ENCODE results near the gene SLC4A9.

SLC4A9 gene

DNA sequence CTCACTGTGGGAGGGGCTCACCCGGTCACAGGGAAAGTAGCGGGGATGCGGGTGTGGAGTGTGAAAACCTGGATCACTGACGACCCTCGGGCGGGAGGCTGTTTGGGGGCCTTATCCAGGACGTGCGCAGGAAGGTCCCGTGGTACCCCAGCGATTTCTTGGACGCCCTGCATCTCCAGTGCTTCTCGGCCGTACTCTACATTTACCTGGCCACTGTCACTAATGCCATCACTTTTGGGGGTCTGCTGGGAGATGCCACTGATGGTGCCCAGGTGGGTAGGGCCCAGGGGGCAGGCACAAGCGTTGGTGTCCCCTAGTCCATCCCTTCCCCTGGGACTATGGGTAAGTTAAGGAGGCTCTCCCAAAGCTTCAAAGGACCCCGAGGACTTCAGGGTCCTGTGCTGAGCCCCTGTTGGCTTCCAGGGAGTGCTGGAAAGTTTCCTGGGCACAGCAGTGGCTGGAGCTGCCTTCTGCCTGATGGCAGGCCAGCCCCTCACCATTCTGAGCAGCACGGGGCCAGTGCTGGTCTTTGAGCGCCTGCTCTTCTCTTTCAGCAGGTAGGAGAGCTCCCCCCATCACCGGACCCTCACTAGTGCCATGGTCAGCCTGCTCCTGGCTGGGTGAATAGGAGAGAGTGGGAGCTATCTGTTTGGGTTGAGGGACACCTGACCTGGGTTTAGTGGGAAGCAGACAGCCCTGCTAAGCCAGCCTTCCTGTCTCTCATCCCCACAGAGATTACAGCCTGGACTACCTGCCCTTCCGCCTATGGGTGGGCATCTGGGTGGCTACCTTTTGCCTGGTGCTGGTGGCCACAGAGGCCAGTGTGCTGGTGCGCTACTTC is 3.9 kb downstream of the SLC4A9 start:
- DNase-seq, result no peak

DNA sequence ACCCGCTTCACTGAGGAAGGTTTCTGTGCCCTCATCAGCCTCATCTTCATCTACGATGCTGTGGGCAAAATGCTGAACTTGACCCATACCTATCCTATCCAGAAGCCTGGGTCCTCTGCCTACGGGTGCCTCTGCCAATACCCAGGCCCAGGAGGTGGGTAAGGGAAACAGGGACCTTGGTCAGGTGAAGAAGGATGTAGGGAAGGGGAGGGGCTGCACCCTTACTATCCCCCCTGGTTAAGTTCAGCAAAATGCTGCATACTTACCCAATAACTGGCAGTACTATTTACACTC is 4.4 kb downstream of the SLC4A9 start:
- no peak for DNase-seq

DNA sequence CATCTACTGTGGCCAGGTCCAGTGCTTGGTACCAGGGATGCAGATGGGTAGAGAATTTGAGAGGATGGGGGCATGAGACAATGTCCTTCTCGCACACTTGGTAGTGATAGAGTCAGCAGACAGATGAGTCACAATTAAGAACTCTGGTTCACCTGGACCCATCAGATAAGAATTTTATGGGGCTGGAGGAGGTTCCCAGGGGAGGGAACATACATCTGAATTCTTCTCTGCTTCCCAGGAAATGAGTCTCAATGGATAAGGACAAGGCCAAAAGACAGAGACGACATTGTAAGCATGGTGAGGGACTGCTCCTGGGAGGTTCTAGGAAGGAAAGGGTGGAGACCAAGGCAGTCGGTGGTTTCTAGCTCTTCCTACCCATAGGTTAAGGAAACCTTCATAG is 5.3 kb downstream of the SLC4A9 start:
- no peak for DNase-seq

DNA sequence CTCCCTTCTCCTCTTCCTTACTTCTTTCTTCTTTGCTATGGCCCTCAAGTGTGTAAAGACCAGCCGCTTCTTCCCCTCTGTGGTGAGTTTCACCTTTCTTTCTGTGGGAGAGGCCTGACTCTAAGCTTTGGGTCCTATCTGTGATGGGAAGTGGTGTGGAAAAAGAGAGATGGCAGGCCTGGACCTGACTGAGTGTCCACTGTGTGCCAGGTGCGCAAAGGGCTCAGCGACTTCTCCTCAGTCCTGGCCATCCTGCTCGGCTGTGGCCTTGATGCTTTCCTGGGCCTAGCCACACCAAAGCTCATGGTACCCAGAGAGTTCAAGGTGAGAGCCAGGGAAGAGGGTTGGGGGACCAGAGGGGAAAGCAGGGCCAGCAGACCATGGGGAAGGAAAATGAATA is 5.9 kb downstream of the SLC4A9 start:
- DNase-seq, result no peak

DNA sequence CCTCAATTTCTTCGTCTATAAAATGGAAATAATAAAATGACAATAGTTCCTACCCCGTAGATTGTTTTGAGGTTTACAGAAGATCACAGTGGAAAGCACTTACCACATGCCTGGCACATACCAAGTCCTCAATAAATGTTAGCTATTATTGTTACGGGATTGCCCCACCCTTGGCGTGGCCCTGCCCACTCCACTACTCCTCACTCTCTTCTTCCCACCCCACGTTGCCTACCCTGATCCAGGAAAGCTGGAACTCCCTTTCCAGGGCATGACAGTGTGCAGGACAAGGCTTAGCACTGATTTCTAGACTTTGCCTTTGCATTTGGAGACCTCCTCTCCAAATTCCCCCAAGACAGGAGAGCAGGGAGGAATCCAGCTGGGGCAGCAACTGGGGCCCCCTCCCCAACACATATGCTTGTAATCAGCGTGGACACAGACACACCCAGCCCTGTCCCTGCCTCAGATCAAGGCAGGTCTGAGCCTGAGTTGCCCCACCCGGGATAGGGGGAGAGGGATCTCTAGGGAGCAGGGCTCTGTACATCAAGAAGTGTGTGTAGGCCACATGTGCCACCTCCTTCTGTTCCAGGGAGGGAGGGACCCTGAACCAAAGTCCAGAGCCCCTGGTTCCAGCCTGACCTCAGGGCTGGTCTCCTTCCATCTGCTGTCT is 6.7 kb downstream of the SLC4A9 start:
- DNase-seq, result no peak

DNA sequence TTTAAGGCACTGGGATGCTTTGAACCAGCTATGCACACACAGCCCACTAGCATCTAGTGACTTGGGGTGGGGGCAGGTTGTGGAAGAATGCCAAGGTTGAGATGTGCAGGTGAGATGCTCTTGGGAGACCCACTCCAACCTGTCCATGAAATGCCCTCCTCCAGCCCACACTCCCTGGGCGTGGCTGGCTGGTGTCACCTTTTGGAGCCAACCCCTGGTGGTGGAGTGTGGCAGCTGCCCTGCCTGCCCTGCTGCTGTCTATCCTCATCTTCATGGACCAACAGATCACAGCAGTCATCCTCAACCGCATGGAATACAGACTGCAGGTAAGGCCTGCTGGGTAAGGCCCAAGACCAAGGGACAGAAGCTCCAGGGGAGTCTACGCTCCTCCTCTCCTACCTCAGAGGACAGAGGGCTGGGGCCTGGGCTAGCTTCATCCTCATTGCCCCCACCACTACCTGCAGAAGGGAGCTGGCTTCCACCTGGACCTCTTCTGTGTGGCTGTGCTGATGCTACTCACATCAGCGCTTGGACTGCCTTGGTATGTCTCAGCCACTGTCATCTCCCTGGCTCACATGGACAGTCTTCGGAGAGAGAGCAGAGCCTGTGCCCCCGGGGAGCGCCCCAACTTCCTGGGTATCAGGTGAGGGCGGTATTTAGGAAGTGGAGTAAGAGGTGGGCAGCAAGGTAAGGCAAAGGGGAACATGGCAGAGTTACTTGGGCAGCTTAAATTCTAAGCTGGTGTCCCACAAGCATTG is 7.4 kb downstream of the SLC4A9 start:
- DNase-seq, result no peak

DNA sequence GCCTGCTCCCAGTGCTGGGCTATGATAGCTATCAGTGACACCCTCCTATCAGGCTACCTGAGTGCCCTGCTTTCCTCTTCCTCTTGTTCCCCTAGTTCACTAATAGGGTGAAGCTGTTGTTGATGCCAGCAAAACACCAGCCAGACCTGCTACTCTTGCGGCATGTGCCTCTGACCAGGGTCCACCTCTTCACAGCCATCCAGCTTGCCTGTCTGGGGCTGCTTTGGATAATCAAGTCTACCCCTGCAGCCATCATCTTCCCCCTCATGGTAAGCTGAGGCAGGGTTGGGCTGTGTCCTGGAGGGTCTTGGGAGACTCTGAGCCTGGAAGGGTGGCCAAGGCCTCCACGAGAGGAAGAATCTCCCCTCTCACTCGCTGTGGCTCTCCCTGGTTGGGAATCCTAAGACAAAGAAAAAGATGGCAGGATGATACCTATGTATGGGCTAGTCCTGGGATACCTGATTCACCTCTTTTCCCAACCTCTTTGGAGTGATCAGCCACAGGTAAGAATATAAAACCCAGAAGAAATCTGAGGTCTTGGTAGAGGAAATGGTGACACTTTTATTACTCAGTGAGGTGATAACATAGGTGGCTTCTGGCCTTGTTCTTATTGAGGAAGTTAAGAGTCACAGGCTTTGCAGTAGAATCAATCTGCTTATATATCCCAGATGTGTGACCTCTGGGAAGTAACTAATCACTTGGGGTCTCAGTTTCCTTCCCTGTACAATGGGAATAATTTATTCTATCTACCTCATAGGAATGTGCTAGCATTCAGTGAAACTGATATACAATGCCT is 11.6 kb downstream of the SLC4A9 start:
- DNase-seq, result no peak

DNA sequence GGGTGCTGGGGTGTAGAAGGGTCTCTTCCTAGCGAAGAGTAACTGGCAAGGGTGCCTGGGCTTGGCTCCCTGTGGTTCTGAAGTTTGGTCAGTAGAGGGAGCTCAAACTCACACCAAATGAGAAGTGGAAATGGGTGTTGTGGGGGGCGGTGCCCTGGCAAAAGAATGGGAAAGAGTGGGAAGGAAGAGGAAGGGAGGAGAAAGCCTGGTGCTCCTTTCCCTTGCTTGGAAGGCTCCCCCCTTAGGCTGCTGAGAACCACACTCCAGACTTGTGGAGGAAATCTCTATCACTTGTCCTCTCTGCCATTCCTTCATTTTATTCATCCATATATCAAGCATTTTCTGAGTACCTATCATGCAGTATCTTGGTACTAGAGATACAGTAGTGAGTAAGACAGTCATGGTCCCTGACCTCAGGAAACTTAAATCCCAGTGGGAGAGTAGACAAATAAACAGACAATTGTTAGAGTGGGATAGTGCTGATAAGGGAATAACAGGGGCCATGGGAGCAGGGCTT is 13.0 kb downstream of the SLC4A9 start:
- DNase-seq, result peak; percentile 73

DNA sequence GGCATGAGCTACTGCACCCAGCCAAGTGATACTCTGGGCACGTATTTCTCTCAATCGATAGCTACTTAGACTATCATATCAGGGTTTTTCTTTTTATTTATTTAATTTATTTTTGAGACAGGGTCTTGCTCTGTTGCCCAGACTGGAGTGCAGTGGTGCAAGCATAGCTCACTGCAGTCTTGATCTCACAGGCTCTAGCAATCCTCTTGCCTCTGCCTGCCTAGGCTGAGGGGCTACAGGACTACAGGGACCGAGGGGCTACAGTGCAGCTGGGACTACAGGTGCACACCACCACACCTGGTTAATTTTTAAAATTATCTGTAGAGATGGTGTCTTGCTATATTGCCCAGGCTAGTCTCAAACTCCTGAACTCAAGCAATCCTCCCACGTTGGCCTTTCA is 21.4 kb downstream of the SLC4A9 start:
- DNase-seq, result no peak

DNA sequence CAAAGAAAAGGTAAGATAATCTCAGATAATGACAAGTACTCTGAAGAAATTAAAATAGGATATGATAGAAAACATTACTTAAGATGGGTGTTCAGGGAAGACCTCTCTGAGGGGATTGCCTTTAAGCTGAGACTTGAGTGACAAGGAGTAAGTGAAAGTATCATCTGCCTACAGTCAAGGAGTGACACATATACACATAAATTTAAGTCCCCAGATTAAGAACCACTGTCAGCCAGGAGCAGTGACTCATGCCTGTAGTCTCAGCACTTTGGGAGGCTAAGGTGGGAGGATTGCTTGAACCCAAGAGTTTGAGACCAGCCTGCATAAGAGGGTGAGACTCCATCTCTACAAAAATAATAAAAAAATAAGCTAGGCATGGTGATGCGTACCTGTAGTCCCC is 22.0 kb downstream of the SLC4A9 start:
- DNase-seq, result no peak

DNA sequence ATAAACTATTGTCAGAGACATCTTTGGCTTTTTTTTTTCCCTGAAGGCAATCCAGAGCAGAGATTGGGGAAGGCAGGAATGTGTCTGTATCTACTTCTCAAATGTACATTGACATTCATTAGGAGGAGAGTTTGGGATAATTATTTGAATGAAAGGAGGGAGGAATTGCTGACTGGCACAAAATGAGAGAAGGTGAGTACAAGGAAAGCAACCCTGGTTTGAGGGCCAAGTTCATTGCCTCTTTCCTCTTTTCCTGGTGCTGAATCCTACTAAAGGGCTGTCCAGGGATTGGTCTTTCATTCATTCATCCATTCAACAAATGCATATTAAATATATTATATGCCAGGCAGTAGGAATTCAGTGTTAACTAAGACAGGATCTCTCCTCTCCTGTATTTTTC is 22.9 kb downstream of the SLC4A9 start:
- DNase-seq, result no peak

DNA sequence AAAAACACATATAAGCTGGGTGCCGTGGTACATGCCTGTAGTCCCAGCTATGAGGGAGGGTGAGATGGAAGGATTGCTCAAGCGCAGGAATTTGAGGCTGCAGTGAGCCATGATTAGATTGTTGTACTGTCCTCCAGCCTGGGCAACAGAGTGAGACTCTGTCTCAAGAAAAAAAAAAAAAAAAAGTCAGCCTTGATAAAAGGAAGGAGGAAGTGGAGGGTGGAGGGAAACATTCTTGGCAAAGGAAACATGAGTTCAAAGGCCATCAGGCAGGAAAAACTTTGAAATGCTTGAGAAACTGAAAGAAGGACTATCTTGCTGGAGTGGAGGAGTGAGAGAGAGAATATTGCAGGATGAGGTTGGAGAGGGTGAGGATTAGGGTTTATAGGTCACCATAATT is 23.3 kb downstream of the SLC4A9 start:
- DNase-seq, result no peak

DNA sequence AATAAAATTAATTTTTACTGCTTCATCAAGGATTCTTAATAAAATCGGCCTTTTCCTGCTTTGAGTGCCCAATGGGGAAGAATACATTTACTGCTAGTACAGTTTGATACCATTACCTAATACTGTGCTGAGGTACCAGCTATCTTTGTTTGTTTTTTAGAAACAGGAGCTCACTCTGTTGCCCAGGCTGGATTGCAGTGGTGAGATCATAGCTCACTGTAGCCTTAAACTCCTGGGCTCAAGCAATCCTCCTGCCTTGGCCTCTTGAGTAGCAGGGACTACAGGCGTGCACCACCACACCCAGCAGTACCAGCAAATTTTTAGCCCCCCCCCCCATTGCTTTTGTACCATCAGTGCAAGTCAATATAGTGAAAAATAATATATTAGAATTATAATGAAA is 28.1 kb downstream of the SLC4A9 start:
- DNase-seq, result no peak

DNA sequence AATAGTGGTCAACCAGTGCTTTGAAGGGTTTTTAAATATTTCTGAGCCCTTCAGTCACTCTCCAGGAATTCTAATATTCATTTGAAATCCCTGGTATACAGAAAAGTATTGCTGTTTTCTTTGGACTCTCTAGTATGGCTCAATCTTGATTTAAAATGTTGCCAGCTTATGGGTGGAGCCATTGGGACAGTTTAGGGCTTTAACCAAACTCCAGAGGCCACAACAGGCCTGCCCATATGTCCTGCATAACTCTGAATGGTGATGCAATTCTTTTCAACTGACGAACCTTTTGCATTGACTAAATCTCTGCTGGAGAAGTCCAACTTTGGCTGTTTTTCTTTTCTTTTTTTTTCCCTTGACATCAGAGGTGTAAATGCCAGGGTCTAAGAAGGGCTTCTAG is 31.3 kb downstream of the SLC4A9 start:
- no peak for DNase-seq

DNA sequence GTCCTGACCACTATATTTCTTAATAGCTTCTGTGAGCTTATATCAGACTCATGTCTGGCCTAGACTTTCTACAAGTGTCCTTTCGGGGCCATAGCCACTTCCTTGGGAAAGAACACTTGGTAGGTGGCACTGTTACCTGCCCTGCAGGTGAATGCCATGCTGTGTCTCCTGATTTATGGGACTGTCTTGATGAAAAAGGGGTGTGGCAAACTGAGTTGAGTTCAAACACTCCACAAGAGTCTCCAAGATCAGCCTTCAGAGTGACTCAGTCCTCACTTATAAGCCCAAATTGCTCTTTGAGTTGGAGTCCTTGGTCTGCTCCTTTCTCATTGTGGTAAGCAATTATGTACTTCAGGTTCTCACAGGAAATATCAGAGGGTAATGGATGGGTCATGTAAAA is 31.7 kb downstream of the SLC4A9 start:
- DNase-seq, result no peak

DNA sequence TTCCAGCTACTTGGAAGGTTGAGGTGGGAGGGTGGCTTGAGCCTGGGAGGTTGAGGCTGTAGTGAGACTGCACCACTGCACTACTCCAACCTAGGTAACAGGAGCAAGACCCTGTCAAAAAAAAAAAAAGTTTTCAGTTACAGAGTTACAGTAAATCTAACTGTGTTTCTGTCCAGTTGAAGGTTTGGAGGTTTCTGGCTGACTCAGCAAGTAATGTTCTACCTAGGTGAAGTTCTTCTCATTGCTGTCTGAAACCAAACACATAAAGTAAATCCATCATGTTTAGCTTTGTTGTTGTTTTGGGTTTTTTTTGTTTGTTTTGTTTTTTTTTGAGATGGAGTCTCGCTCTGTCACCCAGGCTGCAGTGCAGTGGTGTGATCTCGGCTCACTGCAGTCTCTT is 33.7 kb downstream of the SLC4A9 start:
- DNase-seq, result no peak

DNA sequence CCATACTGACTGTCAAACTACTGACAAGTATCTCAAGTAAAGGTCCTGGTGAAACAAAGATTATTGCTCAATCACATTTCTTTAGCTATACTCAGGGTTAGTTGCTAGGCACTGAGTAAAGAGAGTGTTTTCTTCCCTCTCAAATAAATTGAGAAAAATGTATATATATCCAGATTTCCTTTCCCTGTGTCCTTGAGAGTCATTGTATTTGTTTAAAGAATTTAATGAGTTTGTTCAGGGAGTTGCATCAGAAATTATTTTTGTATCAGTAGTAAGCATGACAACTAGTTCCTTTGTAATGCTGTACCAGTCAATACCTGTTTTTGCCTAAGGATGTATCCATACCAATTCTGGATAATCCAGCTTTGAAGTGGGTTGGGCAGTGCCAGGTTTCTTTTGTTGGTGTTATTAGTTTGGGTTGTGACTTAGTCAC is 38.4 kb downstream of the SLC4A9 start:
- no peak for DNase-seq

DNA sequence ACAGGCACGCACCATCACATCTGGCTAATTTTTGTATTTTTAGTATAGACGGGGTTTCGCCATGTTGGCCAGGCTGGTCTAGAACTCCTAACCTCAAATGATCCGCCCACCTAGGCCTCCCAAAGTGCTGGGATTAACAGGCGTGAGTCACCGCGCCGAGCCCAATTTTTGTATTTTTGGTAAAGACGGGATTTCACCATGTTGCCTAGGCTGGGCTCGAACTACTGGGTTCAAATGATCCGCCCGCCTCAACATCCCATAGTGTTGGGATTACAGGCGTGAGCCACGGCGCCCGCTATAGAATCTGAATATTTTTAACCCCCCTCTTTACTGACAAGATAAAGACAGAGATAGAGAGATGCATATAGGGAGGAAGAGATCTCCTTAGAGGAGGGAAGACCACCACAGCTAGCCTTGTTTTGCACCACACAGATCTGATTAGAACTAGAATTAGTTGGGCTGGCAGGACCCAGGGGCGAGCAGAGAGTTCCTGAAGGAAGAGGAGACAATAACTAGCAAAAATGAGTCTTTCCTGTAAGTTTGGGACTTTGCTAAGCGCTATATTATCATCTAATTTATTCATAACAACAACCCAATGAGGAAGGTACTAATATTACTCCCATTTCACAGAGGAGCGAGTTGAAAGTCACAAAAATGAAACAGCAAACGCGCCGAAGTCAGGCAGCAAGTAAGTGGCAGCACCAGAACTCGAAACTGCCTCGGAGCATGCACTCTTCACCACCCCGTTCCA is 40.2 kb downstream of the SLC4A9 start:
- DNase-seq, result peak; percentile 61

DNA sequence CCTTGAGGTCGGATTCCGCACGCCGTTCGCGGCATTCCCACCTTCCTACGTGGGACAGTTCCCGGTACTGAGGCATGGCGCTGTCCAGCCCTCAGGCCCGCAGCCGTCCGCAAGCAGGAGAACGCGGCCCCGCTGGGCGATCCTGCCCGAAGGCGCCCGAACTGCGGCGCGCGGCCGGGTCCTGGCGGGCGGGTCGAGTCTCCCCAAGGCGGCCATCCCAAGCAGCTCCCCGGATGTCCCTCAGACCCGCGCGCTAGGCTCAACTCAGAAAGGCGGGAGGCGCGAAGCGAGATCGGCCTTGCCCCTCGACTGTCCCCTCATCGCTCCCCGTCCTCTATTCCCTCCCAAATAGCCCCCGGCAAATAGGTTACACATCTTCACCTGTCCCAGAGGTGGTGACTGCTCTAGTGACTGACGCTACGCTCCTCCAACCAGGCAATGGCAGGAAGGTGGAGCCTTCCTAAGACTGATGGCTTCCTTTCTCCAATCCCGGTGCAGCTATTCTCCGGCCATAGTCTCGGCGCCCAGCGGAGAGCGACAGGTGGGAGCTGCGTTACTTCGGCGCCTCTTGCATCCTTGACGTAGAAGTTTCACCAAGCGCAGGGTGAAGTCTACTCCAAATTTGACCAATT is 40.9 kb downstream of the SLC4A9 start:
- peak; percentile 96 for DNase-seq

DNA sequence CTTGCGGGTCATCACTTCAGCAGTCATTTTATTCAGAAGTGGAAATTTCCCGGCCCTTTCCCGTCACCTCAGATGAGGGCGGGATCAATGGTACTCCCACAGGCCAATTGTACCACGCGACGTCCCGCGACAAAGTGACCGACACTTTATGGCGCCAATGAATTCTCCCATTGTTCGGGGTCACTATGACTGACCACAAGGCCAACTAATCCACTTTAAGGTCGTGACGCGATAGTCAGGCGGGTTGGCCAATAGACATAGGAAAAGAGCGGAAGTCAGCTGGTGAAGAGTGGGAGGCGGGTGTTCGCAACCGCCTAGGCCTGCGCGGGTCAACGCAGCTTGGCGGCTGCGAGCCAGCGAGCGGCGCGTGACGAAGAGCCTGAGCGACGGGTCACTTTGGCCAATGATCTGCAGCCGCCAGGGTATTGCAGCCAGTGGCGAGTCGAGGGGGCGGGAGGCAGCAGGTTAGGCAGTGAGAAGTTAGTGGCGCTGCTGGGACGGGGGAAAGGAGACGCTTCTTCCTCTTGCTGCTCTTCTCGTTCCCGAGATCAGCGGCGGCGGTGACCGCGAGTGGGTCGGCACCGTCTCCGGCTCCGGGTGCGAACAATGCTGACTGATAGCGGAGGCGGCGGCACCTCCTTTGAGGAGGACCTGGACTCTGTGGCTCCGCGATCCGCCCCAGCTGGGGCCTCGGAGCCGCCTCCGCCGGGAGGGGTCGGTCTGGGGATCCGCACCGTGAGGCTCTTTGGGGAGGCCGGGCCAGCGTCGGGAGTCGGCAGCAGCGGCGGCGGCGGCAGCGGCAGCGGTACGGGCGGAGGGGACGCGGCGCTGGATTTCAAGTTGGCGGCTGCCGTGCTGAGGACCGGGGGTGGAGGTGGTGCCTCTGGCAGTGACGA is 41.6 kb downstream of the SLC4A9 start, which contains the start of gene ANKHD1:
ANKHD1 (plus strand) TSS at position 472 of the 896 bp plus-strand sequence; CDS start at position 607, 135 bp downstream.
- peak; percentile 100 for DNase-seq

All from NCI-H345 (cell line).